K562 (cell line): ENCODE results near the gene AGPAT4. TPM values are rescaled to one million over a fixed set of nuclear protein-coding genes. Genes with fewer than 3 reads are reported as not detected.

Experiments
- ATAC-seq: fragments of 200-7000 bp; cut with Tn5 transposase; 3 replicates; pipeline ENCODE4 v1.9.1; 2020; ENCODE audit warnings: moderate library complexity
- BruUV-seq: library from RNA; stranded (reverse); fragments of 400-500 nt; replicated peaks from 2 replicates; lab custom pipeline; 2021; lab: Mats Ljungman, UMichigan
- CTCF ChIA-PET: fragments of 300-600 bp; formaldehyde crosslinking; extraction: SDS; loops from one replicate; lab custom pipeline; 2021; ENCODE audit warnings: low intra/inter-chr PET ratio; lab: Yijun Ruan, JAX
- POLR2A ChIA-PET: fragments of 300-600, 350-650 bp; sonication (Branson Sonifier 250); formaldehyde crosslinking; extraction: SDS; loops from one replicate; lab custom pipeline; 2021; ENCODE audit warnings: antibody characterized with exemption, inconsistent platforms; lab: Yijun Ruan, JAX
- DNase-seq, 4 experiments: peaks; one replicate each; pipeline versions ENCODE4 v3.0.0 to v3.0.0-alpha.2; 2011 to 2018; ENCODE audit warnings: low spot score in 3 of 4, mixed read lengths in 3 of 4; ENCODE audit errors: extremely low read depth in 1 of 4
- FAIRE-seq: peaks from 2 replicates; lab custom pipeline; 2011; peaks lifted over from hg19 to GRCh38; lab: Jason Lieb, UNC
- H2AFZ ChIP-seq: 2 replicates; pipeline ENCODE4 v1.6.0; 2011; ENCODE audit warnings: low read depth, low read length, control low read depth, inconsistent platforms
- H3K27ac ChIP-seq: fragments of 200-600 bp; 3 replicates; pipeline ENCODE4 v1.8.0; 2011; ENCODE audit warnings: low read depth, mild to moderate bottlenecking, control low read depth, inconsistent platforms, low read length, moderate library complexity, mixed read lengths; ENCODE audit errors: extremely low read depth
- H3K27me3 ChIP-seq, 2 experiments: fragments of 300-600 bp in 1 of 2; 2 replicates in 1 of 2; 3 replicates in 1 of 2; pipeline versions ENCODE4 v1.6.0 to v1.8.0; 2011; ENCODE audit warnings: inconsistent platforms in 2 of 2, low read length in 2 of 2, mild to moderate bottlenecking in 1 of 2, mixed read lengths in 1 of 2, moderate library complexity in 1 of 2; ENCODE audit not compliant: control insufficient read depth in 2 of 2, insufficient read depth in 2 of 2
- H3K36me3 ChIP-seq: fragments of 300-600 bp; 3 replicates; pipeline ENCODE4 v1.8.0; 2011; ENCODE audit warnings: mild to moderate bottlenecking, low read length, inconsistent platforms; ENCODE audit not compliant: control insufficient read depth, insufficient read depth
- H3K4me1 ChIP-seq, 2 experiments: fragments of 200-600 bp in 1 of 2; replicated peaks in 1 of 2; 2 replicates in 1 of 2; 3 replicates in 1 of 2; pipeline versions ENCODE4 v1.5.1 to v1.8.0; 2011; ENCODE audit warnings: inconsistent platforms in 2 of 2, low read length in 2 of 2, mild to moderate bottlenecking in 1 of 2, mixed read lengths in 1 of 2, moderate library complexity in 1 of 2; ENCODE audit not compliant: control insufficient read depth in 2 of 2, insufficient read depth in 2 of 2
- H3K4me2 ChIP-seq: 2 replicates; pipeline ENCODE4 v1.6.1; 2011; ENCODE audit warnings: low read length, control low read depth, inconsistent platforms, mixed read lengths; ENCODE audit not compliant: insufficient read depth
- H3K4me3 ChIP-seq: fragments of 200-600 bp; sonication (generic), shearing (Covaris generic); 2 replicates; pipeline ENCODE4 v1.5.1; 2016; ENCODE audit warnings: control low read depth, inconsistent platforms
- H3K79me2 ChIP-seq: fragments of 200-600 bp; 3 replicates; pipeline ENCODE4 v1.8.0; 2011; ENCODE audit warnings: low read length, inconsistent platforms; ENCODE audit not compliant: control insufficient read depth, insufficient read depth
- H3K9ac ChIP-seq, 2 experiments: 2 replicates each; pipeline versions ENCODE4 v1.6.0 to v1.6.1; 2011; ENCODE audit warnings: low read depth in 2 of 2, low read length in 2 of 2, control low read depth in 1 of 2, inconsistent platforms in 1 of 2, mild to moderate bottlenecking in 1 of 2, mixed read lengths in 1 of 2; ENCODE audit not compliant: insufficient read depth in 1 of 2
- H3K9me1 ChIP-seq: one replicate; pipeline ENCODE4 v1.6.0; 2011; ENCODE audit warnings: inconsistent platforms, mild to moderate bottlenecking, low read length, moderate library complexity; ENCODE audit not compliant: control insufficient read depth, insufficient read depth
- H3K9me3 ChIP-seq: replicated peaks from 2 replicates; pipeline ENCODE4 v1.5.1; 2011; ENCODE audit warnings: low read depth, low read length, inconsistent platforms; ENCODE audit not compliant: control insufficient read depth, insufficient read depth
- H4K20me1 ChIP-seq: replicated peaks from 2 replicates; pipeline ENCODE4 v1.6.1; 2011; ENCODE audit warnings: low read length, inconsistent platforms, mixed read lengths; ENCODE audit not compliant: control insufficient read depth, insufficient read depth
- ATF6 ChIP-seq: sonication (generic); formaldehyde crosslinking; IDR thresholded peaks from 2 replicates; pipeline ENCODE4 v1.4.0; 2020; ENCODE audit warnings: mild to moderate bottlenecking, missing genetic modification reagents
- CBX1 ChIP-seq: sonication (generic); IDR thresholded peaks from 2 replicates; pipeline ENCODE4 v1.6.1; 2016; ENCODE audit warnings: antibody characterized with exemption, low read depth, mild to moderate bottlenecking
- ELF4 ChIP-seq: fragments of 450-650 bp; formaldehyde crosslinking; IDR thresholded peaks from 2 replicates; pipeline ENCODE4 v1.4.0; 2022; ENCODE audit warnings: missing genetic modification characterization
- HDGF ChIP-seq: fragments of 450-650 bp; IDR thresholded peaks from 2 replicates; pipeline ENCODE4 v1.6.1; 2016
- HMG20B ChIP-seq: fragments of 250-450 bp; sonication (Bioruptor Pico); IDR thresholded peaks from 2 replicates; pipeline ENCODE4 v1.5.0; 2021; ENCODE audit warnings: mild to moderate bottlenecking
- MECOM ChIP-seq: fragments of 250-450 bp; sonication (Bioruptor Pico); IDR thresholded peaks from 2 replicates; pipeline ENCODE4 v1.8.0; 2022; ENCODE audit warnings: inconsistent platforms
- NCOR1 ChIP-seq: fragments of 450-650 bp; IDR thresholded peaks from 2 replicates; pipeline ENCODE4 v1.6.1; 2016; ENCODE audit warnings: mild to moderate bottlenecking, moderate library complexity
- NR2C2 ChIP-seq, 2 experiments: fragments of 200-800 bp in 1 of 2; sonication (Bioruptor generic) in 1 of 2; sonication (generic) in 1 of 2; formaldehyde crosslinking in 1 of 2; IDR thresholded peaks; 2 replicates each; pipeline versions ENCODE4 v1.6.1 to v1.8.0; 2016 to 2022; ENCODE audit warnings: mild to moderate bottlenecking in 1 of 2, missing compliant biosample characterization in 1 of 2, missing genetic modification characterization in 1 of 2, missing genetic modification reagents in 1 of 2
- PATZ1 ChIP-seq: fragments of 250-450 bp; sonication (Bioruptor Pico); IDR thresholded peaks from 2 replicates; pipeline ENCODE4 v1.5.0; 2020; ENCODE audit warnings: mild to moderate bottlenecking, borderline replicate concordance
- PHF20 ChIP-seq: fragments of 450-650 bp; IDR thresholded peaks from 2 replicates; pipeline ENCODE4 v1.6.1; 2018; ENCODE audit not compliant: partially characterized antibody
- RBM22 ChIP-seq: fragments of 200-400 bp; formaldehyde crosslinking; IDR thresholded peaks from 2 replicates; pipeline ENCODE4 v1.6.1; 2018; ENCODE audit warnings: low read length, low read depth; ENCODE audit not compliant: poor library complexity, severe bottlenecking
- THRAP3 ChIP-seq: fragments of 450-650 bp; IDR thresholded peaks from 2 replicates; pipeline ENCODE4 v1.6.1; 2016; ENCODE audit warnings: mild to moderate bottlenecking, inconsistent platforms, borderline replicate concordance
- XRCC5 ChIP-seq: fragments of 200-400 bp; formaldehyde crosslinking; IDR thresholded peaks from 2 replicates; pipeline ENCODE4 v1.6.1; 2017; ENCODE audit warnings: low read depth, mild to moderate bottlenecking, low read length
- ZBTB7A ChIP-seq: IDR thresholded peaks from 2 replicates; pipeline ENCODE4 v1.6.1; 2011; ENCODE audit warnings: low read depth, mild to moderate bottlenecking, low read length, moderate library complexity, borderline replicate concordance; ENCODE audit not compliant: control insufficient read depth
- ZNF280A ChIP-seq: fragments of 450-650 bp; IDR thresholded peaks from 2 replicates; pipeline ENCODE4 v1.6.1; 2018; ENCODE audit warnings: mild to moderate bottlenecking, low read depth; ENCODE audit not compliant: partially characterized antibody
- ZNF75A ChIP-seq: fragments of 450-650 bp; formaldehyde crosslinking; IDR thresholded peaks from 2 replicates; pipeline ENCODE4 v1.4.0; 2020; ENCODE audit warnings: mild to moderate bottlenecking
- WGBS: fragments of 100-300 bp; shearing (Covaris generic); methylation state at CpG from one replicate; pipeline ENCODE4 v1.1.6; 2016; ENCODE audit warnings: low coverage, mixed read lengths; ENCODE audit not compliant: insufficient coverage; ENCODE audit errors: missing lambda C conversion rate; 5-methylcytosine and 5-hydroxymethylcytosine counted together
- in situ Hi-C: fragments of 300-500 bp; cut with MboI; formaldehyde crosslinking; loops from 4 replicates; pipeline ENCODE4 v1.15.0; 2018; ENCODE audit warnings: inconsistent platforms, mixed read lengths
- intact Hi-C: fragments of 100-400 bp; cut with micrococcal nuclease; formaldehyde crosslinking; loops from 2 replicates; pipeline ENCODE4 v1.14.2; 2022
- polyA plus RNA-seq, 8 experiments: library from polyadenylated mRNA; depleted of rRNA in 4 of 8; stranded (reverse) in 5 of 8; unstranded in 3 of 8; fragments of >200 nt; fragmentation: Nextera tagmentation in 2 of 8; fragmentation: Illumina TruSeq in 1 of 8; extraction: Ambion mirVana in 2 of 8; extraction: Trizol in 1 of 8; gene quantifications; 2 replicates each; pipeline versions ENCODE4 v1.2.1 to v1.2.3, GENCODE V29; 2011 to 2014; ENCODE audit warnings: inconsistent platforms in 1 of 8, missing spikeins in 1 of 8
- total RNA-seq, 7 experiments: library from RNA; depleted of rRNA in 6 of 7; stranded (reverse); fragments of >200 nt in 6 of 7; fragmentation: Illumina TruSeq in 2 of 7; extraction: Trizol in 2 of 7; gene quantifications; 2 replicates each; pipeline versions ENCODE4 v1.2.1 to v1.2.3, GENCODE V29; 2011 to 2021; ENCODE audit warnings: low replicate concordance in 1 of 7

AGPAT4 gene
- total and polyA plus RNA-seq, 9 of the 15 experiments (the other 6 are each of a cell fraction or from before 2014, with no cell fraction given), result 2.2 to 15.0 (median 5.7) TPM

- H3K9ac ChIP-seq, result peak overlapping the region in 1 of 2 experiments; percentile 77; a peak in 2 of 4 replicates
- H3K79me2 ChIP-seq, result no peaks in the 10 kb centered on the region
- ChIA-PET CTCF (no interaction called here), POLR2A (interaction anchor here (0.8 to 1.6 kb wide), 7 partner anchors 11 to 207 kb away, joined by 3 to 5 read pairs (median 4); no protein-coding TSS in a partner anchor)
- H3K9me1 ChIP-seq, result no peaks in the 10 kb centered on the region
- H3K27ac ChIP-seq, result no peak overlapping the region
- peak; percentile 71 for ATAC-seq
- 0 out of 2 replicates have a peak overlapping the region, but pooled peaks have one; percentile 2 for H2AFZ ChIP-seq
- H3K27me3 ChIP-seq, result no peaks in the 10 kb centered on the region
- no peaks in the 10 kb centered on the region for H3K36me3 ChIP-seq
- peaks cover 4 to 28% of the 10 kb centered on the region in 2 experiments; a peak in 3 of 5 replicates for H3K4me1 ChIP-seq
- in situ Hi-C loops, result no loop called here
- FAIRE-seq, result no peak
- peak; percentile 55 to 67 (median 60) for DNase-seq
- WGBS, result 64% methylated on average over 28 of the region's 28 CpGs
- no peak overlapping the region for H3K4me2 ChIP-seq
- no peak overlapping the region for H3K4me3 ChIP-seq
- no peaks in the 10 kb centered on the region for H3K9me3 ChIP-seq
- BruUV-seq, result no TSS peak
- intact Hi-C loops, result no loop called here
- no peaks in the 10 kb centered on the region for H4K20me1 ChIP-seq
- no peak for TF ChIP-seq PATZ1 (CRISPR knock-in tag)
- no peak for TF ChIP-seq NCOR1
- TF ChIP-seq ZNF75A (CRISPR knock-in tag), result no peak
- TF ChIP-seq CBX1, result no peak
- TF ChIP-seq THRAP3, result no peak
- TF ChIP-seq XRCC5, result no peak
- no peak for TF ChIP-seq ZNF280A
- no peak for TF ChIP-seq PHF20
- TF ChIP-seq HDGF, result no peak
- no peak for TF ChIP-seq NR2C2 (CRISPR knock-in tag; IDR thresholded peaks at IDR 0.05)
- no peak for TF ChIP-seq NR2C2 (tag; IDR thresholded peaks at IDR 0.05)
- TF ChIP-seq ZBTB7A, result 0 out of 2 replicates have a peak, but pooled peaks have one; percentile 19
- peak; percentile 81 for TF ChIP-seq RBM22
- no peak for TF ChIP-seq ATF6 (CRISPR knock-in tag)
- TF ChIP-seq ELF4 (CRISPR knock-in tag), result no peak
- no peak for TF ChIP-seq MECOM
- TF ChIP-seq HMG20B (CRISPR knock-in tag), result no peak
Measured at GRCh38 chr6:161139766-161140553, 133.9 kb downstream of the AGPAT4 start.
